ENCODE results near the gene C19orf25.

The C19orf25 gene

DNA sequence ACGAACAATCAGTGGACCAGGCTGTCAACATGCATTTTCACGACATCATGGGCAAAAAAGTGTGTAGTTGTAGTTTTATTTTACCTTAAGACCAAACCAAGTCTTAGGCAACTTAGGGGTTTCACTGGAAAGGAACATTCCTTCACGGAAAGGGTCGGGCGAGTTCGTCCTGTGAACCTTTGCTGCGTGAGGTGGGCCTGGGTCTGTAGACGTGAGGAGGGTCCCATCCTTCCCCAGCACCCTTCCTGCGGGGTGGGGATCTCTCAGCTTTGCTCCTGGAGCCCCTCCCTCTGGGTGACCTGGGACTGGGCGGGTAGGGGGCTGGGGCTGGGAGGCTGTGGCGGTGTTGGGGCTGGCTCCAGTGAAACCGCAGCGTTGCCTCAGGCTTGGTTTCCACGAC, 53.1 kb downstream of the C19orf25 start:
- no peaks in the 10 kb centered on the region for H3K9me3 ChIP-seq (ENCODE audit: control insufficient read depth, insufficient read depth, low read length)
- peaks cover 61% of the 10 kb centered on the region for H3K36me3 ChIP-seq (ENCODE audit: control insufficient read depth, insufficient read depth, low read length)
- H3K27ac ChIP-seq (ENCODE audit: low read length) = no peak overlapping the region
- H3K27me3 ChIP-seq (ENCODE audit: control insufficient read depth, insufficient read depth, low read length) = no peaks in the 10 kb centered on the region
- H3K4me3 ChIP-seq (ENCODE audit: low read length) = no peak overlapping the region
- DNase-seq (ENCODE audit: low read depth, low spot score) = no peak
- H3K4me1 ChIP-seq (ENCODE audit: control insufficient read depth, insufficient read depth, low read length) = no peaks in the 10 kb centered on the region
- WGBS (ENCODE audit: insufficient coverage, insufficient read length) = no CpG with 5 or more reads among the region's 14 CpGs

DNA sequence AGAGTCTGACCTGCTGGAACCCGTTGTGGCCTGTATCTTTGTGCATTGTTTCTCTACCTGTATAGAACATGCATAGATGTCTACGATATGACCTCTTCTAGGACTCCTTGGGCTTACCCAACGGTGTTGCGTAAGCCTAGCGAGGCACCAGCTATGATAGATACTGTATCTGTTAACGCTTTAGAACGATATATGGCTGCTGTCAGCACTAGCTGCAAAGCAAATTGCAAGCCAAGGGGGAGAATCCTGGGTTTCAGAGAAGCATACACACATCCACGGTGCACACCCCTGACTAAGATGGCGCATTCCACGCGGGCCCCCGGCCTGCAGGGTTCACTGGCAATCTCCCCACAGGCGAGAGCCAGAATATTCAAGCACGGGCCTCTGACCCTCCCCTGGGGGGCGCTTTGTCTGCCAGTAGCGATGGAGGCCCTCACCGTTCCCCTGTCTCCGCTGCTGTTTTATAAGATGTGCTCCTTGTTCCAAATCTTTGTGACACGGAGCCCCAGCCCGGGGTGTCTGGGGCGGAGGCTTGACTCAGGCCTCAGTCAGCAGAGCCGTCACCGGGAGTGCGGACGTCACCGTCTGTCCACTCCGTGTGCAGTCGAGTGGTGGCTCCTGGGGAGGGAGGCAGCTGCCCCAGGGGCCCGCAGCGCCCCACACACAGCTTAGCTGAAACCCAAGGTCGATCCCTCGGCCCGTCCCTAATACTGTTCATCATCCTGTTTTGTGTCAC, 53.7 kb downstream of the C19orf25 start:
- Histone ChIP-seq H3K4me1 (ENCODE audit: control insufficient read depth, insufficient read depth, low read length) (no peaks in the 10 kb centered on the region), H3K9me3 (ENCODE audit: control insufficient read depth, insufficient read depth, low read length) (no peaks in the 10 kb centered on the region), H3K4me3 (ENCODE audit: low read length) (no peak overlapping the region), H3K27me3 (ENCODE audit: control insufficient read depth, insufficient read depth, low read length) (no peaks in the 10 kb centered on the region), H3K36me3 (ENCODE audit: control insufficient read depth, insufficient read depth, low read length) (peaks cover 65% of the 10 kb centered on the region), H3K27ac (ENCODE audit: low read length) (no peak overlapping the region)
- WGBS (ENCODE audit: insufficient coverage, insufficient read length) = no CpG with 5 or more reads among the region's 33 CpGs
- no peak for DNase-seq (ENCODE audit: low read depth, low spot score)

DNA sequence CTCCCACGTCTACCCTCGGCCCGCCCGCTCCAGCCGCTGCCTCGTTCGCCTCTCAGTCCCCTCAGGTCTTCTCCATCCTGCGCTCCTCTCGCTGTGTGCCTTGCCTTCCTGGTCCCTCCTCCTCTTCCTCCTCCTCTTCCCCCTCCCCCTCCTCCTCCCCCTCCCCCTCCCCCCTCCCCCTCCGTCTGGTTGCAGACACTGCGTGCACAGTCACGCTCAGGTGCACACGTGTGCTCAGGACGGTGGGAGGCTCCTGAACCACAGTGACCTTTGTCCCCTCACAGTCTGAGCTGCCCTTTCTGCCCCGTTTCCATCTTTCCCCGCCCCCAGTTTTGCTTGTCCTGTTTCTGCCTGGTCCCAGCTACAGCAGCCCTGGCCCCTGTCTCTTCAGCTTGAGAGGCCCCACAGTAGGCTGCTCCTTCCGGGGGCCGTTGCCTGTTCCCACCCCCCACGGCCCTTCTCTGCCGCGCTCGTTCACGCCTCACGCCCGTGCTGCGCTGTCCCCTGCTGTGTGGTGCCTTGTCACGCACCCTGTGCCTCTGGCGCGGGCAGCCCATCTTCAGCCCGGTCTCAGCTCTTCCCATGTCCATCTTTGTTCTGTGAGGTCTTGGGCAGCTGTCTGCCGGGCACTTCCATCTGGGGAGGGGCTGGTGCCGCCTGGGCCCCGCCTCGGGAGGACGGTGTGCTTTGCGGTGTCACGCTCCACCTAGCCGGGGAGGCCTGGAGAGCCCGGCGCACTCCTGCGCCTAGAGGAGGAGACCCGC, 54.6 kb downstream of the C19orf25 start:
- Histone ChIP-seq H3K9me3 (ENCODE audit: control insufficient read depth, insufficient read depth, low read length) (no peaks in the 10 kb centered on the region), H3K4me1 (ENCODE audit: control insufficient read depth, insufficient read depth, low read length) (no peaks in the 10 kb centered on the region), H3K4me3 (ENCODE audit: low read length) (no peak overlapping the region), H3K27ac (ENCODE audit: low read length) (no peak overlapping the region), H3K27me3 (ENCODE audit: control insufficient read depth, insufficient read depth, low read length) (no peaks in the 10 kb centered on the region), H3K36me3 (ENCODE audit: control insufficient read depth, insufficient read depth, low read length) (peaks cover 61% of the 10 kb centered on the region)
- WGBS (ENCODE audit: insufficient coverage, insufficient read length) = no CpG with 5 or more reads among the region's 42 CpGs
- no peak for DNase-seq (ENCODE audit: low read depth, low spot score)

DNA sequence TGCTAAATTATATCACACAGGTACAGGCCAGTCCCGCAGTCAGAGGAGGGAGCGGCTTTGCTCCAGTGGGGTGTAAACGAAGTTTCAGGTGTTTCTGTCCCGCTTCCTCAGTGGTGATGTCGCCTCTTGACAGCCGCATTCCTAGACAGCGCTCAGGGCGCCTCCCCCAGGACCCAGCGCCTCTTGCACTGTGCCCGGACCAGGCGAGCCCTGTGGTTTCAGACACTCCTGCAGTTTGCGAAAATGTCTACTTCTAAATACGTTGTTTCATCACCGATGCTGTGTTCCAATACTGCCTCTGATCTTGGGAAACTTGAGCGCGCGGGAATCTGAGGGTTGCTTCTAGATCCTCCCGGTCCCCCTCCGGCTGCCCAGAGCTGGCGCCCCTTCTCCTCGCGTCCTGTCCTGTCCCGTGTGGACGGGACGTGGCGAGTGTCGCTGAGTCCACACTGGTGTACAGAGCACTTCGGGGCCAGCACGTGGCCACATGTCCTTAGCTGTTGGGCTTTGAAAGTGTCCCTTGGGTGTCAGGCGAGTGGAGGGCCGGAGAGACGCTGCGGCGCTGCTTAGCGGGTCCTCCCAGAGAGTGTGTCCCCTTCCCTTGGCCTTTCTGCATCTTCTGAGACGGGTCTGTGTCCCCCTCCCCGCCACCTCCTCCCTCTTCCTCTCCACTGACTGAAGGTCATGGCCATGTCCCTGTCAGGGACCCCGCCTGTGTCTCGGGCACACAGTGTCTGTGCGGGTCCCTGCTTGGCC, 55.4 kb downstream of the C19orf25 start:
- Histone ChIP-seq H3K27me3 (ENCODE audit: control insufficient read depth, insufficient read depth, low read length) (no peaks in the 10 kb centered on the region), H3K4me1 (ENCODE audit: control insufficient read depth, insufficient read depth, low read length) (no peaks in the 10 kb centered on the region), H3K36me3 (ENCODE audit: control insufficient read depth, insufficient read depth, low read length) (peaks cover 61% of the 10 kb centered on the region), H3K27ac (ENCODE audit: low read length) (no peak overlapping the region), H3K9me3 (ENCODE audit: control insufficient read depth, insufficient read depth, low read length) (no peaks in the 10 kb centered on the region), H3K4me3 (ENCODE audit: low read length) (no peak overlapping the region)
- no peak for DNase-seq (ENCODE audit: low read depth, low spot score)
- no CpG with 5 or more reads among the region's 40 CpGs for WGBS (ENCODE audit: insufficient coverage, insufficient read length)

Data from iPS DF 6.9 (cell line).